ENCODE measurements around the gene LRRC4. TPM values are rescaled to one million over a fixed set of nuclear protein-coding genes. Genes with fewer than 3 reads are reported as not detected.

Gene LRRC4
- total and polyA plus RNA-seq, 11 donors, result 0.89 to 6.8 (median 3.9) TPM

GRCh38 chr7:128014811-128015210 is 16.4 kb downstream of the LRRC4 start:
- 84 to 91% (median 89%) methylated on average over 4 of the region's 4 CpGs for WGBS, 4 donors
- H3K4me1 ChIP-seq, result peaks cover 0 to 23% (median 11%) of the 10 kb centered on the region in 12 donors
- peaks cover 0 to 32% (median 0%) of the 10 kb centered on the region in 9 donors for H3K36me3 ChIP-seq
- no peaks in the 10 kb centered on the region for H3K27me3 ChIP-seq
- no peak overlapping the region for H3K4me3 ChIP-seq
- intact Hi-C loops (cut with DNase I), result no loop called here
- no peak for DNase-seq
- H3K9me3 ChIP-seq, result no peaks in the 10 kb centered on the region
- no peak overlapping the region for H3K27ac ChIP-seq
- TF ChIP-seq CTCF (IDR thresholded peaks at IDR 0.05) (no peak), POLR2A (IDR thresholded peaks at IDR 0.05) (no peak)
- no peak for ATAC-seq

- no peaks in the 10 kb centered on the region for H3K9me3 ChIP-seq
- H3K4me3 ChIP-seq, result no peak overlapping the region
- no peak for TF ChIP-seq POLR2A (IDR thresholded peaks at IDR 0.05)
- TF ChIP-seq CTCF (IDR thresholded peaks at IDR 0.05), result no peak
- H3K27me3 ChIP-seq, result no peaks in the 10 kb centered on the region
- no peak for DNase-seq
- ATAC-seq, result peak; percentile 73 to 85 (median 79)
- intact Hi-C loops (cut with DNase I), result no loop called here
- H3K27ac ChIP-seq, result peak overlapping the region in 7 of 12 donors; percentile 29 to 71 (median 58)
- 38 to 53% (median 51%) methylated on average over 2 of the region's 2 CpGs for WGBS, 4 donors
- H3K36me3 ChIP-seq, result peaks cover 0 to 17% (median 0%) of the 10 kb centered on the region in 9 donors
- peaks cover 0 to 45% (median 19%) of the 10 kb centered on the region in 12 donors for H3K4me1 ChIP-seq
Observed at GRCh38 chr7:128011131-128011661, 20.0 kb downstream of the LRRC4 start.

GRCh38 chr7:128010391-128011127 is 20.7 kb downstream of the LRRC4 start:
- 65 to 72% (median 71%) methylated on average over 7 of the region's 7 CpGs for WGBS, 4 donors
- Histone ChIP-seq H3K27ac (peak overlapping the region in 7 of 12 donors; percentile 16 to 68 (median 56)), H3K4me3 (no peak overlapping the region), H3K36me3 (peaks cover 0 to 17% (median 0%) of the 10 kb centered on the region in 9 donors), H3K27me3 (no peaks in the 10 kb centered on the region), H3K4me1 (peaks cover 0 to 51% (median 19%) of the 10 kb centered on the region in 12 donors), H3K9me3 (no peaks in the 10 kb centered on the region)
- DNase-seq (no peak), ATAC-seq (peak; percentile 29 to 64 (median 52))
- TF ChIP-seq POLR2A (IDR thresholded peaks at IDR 0.05), result no peak
- TF ChIP-seq CTCF (IDR thresholded peaks at IDR 0.05), result peak in 1 of 12 donors; percentile 14
- intact Hi-C loops (cut with DNase I), result no loop called here

GRCh38 chr7:128008744-128009143 is 22.5 kb downstream of the LRRC4 start:
- TF ChIP-seq CTCF (IDR thresholded peaks at IDR 0.05) (no peak), POLR2A (IDR thresholded peaks at IDR 0.05) (no peak)
- peak in 2 of 4 donors; percentile 44 to 58 for ATAC-seq

More at GRCh38 chr7:128008744-128009143, 22.5 kb downstream of the LRRC4 start:
- no peak for DNase-seq
- 92 to 98% (median 95%) methylated on average over 2 of the region's 2 CpGs for WGBS, 4 donors
- H3K36me3 ChIP-seq, result peaks cover 0 to 6% (median 0%) of the 10 kb centered on the region in 9 donors
- no peaks in the 10 kb centered on the region for H3K9me3 ChIP-seq
- intact Hi-C loops (cut with DNase I), result no loop called here
- H3K27me3 ChIP-seq, result no peaks in the 10 kb centered on the region
- peaks cover 0 to 60% (median 24%) of the 10 kb centered on the region in 12 donors for H3K4me1 ChIP-seq
- H3K27ac ChIP-seq, result no peak overlapping the region
- H3K4me3 ChIP-seq, result no peak overlapping the region
